NCI-H226 (cell line): ENCODE data around the gene B3GALT4.
A peak's percentile ranks its signal among the peaks of the same experiment; 100 is the strongest.

Source experiments
- DNase-seq: peaks from one replicate; pipeline ENCODE4 v3.0.0-alpha.2; 2015

Gene B3GALT4

GRCh38 chr6:33315793-33316602 lies 39.1 kb downstream of the B3GALT4 start:
- no peak for DNase-seq

DNA sequence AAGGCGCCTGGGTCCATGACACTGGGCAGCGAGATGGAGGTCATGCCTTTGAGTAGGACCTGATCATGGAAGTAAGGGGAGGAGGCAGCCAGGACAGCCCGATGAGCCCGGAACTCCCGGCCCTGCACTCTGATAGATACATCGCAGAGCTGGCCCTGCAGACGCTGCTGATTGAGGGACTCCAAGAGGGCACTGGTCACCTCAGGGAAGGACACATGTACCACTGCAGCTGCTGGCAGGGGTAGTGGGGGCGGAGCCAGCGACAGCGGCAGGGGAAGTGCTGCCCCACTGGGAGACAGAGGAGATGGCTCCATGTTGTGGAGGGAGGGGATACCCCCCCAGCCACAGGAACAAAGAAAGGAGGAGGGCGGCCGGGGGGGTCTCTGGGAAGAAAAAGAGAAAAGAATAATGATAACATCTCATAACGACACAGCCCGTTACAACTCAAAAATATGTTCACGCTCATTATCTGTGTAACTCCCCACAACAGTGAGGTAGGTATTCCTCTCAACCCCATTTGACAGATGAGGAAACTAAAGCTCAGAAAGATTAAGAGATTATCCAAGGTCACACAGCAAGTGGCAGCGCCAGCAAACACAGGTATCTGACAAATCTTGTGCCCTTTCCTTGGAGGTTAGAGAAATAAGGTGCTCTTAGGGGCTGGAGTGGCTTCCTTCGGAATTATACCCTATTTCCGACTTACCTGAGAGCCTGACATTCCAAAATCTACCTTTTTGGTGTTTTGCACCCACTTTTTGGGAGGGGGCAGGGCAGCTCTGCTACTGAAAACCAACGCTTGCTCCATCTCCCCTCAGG lies 39.9 kb downstream of the B3GALT4 start:
- DNase-seq: no peak

DNA sequence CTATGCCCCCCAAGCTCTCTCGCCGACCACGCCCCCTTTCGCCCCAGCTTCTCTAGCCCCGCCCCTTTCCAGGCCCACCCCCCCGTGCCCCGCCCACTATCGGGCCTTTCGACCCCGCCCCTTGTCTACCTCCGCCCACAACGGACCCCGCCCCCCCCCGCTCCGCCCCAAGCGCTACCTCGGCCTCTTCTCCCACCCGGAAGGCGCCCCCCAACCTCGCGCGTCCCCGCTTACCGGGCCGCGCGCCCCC lies 40.4 kb downstream of the B3GALT4 start:
- no peak for DNase-seq

GRCh38 chr6:33317669-33318425 lies 40.9 kb downstream of the B3GALT4 start, which contains the start of gene ZBTB22:
Gene ZBTB22 (minus strand): TSS chr6:33317744. CDS start chr6:33316916, 828 bp downstream.
- DNase-seq: peak; percentile 99

- no peak for DNase-seq
These were observed 41.6 kb downstream of the B3GALT4 start for GRCh38 chr6:33318426-33319073.

- DNase-seq: no peak
These were observed 43.0 kb downstream of the B3GALT4 start for GRCh38 chr6:33319939-33320314.

GRCh38 chr6:33320315-33321181 lies 43.6 kb downstream of the B3GALT4 start:
- peak; percentile 93 for DNase-seq

GRCh38 chr6:33321227-33321626 lies 44.3 kb downstream of the B3GALT4 start:
- no peak for DNase-seq

- no peak for DNase-seq
These were observed 46.7 kb downstream of the B3GALT4 start for GRCh38 chr6:33323623-33323948.

GRCh38 chr6:33324125-33324524 lies 47.2 kb downstream of the B3GALT4 start:
- DNase-seq: no peak
